GM18498 (cell line): ENCODE data around the gene GNPTG.
A peak's percentile ranks its signal among the peaks of the same experiment; 100 is the strongest.

Experiments used
- ATAC-seq: cut with Tn5 transposase; IDR thresholded peaks from one replicate; pipeline ENCODE4 v1.9.1; 2021; ENCODE audit warnings: mild to moderate bottlenecking, moderate library complexity; ENCODE audit not compliant: unreplicated experiment

The GNPTG gene

DNA sequence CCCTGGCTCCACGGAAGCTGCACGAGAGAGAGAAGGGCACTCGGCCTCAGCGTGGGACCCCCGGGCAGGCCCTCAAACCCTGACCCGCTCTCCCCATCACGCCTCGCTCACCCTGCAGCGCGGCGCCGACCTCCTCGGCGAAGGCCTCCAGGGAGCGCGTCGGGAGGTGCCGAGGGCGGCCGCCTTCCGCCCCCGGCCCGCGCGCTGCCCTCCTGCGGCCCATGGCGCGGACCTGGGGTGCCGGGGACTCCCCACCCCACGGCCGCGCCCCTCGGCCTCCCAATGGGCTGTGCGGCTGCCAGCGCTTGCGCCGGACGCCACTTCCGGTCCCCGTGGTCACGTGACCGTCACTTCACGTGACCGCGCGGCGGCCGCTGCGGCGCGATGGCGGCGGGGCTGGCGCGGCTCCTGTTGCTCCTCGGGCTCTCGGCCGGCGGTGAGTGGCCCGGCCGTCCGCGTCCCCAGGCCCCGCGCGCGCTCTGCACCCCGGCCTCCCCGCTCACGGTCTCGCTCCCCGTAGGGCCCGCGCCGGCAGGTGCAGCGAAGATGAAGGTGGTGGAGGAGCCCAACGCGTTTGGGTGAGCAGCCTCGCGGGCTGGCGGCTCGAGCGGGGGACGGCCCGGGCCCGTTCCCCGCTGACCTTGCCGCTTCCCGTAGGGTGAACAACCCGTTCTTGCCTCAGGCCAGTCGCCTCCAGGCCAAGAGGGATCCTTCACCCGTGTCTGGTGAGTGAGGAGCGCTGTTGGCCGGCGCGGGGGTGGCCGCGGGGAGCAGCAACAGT is at the start of gene GNPTG, which contains the start of gene TSR3:
Gene GNPTG, plus strand, starts transcription at position 350 of the 781 bp plus-strand sequence. Its CDS starts 35 bp downstream, at position 385.
Gene TSR3, minus strand, starts transcription at position 297 of the 781 bp plus-strand sequence. Its CDS starts 74 bp downstream, at position 223.
- ATAC-seq: peak; percentile 82

DNA sequence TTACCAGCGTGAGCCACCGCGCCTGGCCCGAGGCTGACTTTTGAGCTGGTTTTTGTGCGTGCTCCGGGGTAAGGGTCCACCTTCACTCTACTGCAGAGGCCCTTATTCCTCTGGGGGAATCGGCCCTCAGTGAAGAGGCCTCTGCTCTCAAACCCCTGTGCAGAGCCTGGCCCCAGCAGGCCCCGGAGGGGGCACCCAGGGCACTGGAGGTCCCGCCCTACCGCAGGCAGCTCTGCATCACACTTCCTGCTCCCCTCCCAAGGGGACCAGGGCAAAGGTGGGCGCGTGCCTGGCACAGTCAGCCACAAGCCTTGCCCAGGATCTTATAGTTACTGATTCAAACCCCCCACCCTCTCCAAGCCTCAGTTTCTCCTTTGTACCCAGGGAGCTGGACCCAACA is 45.9 kb upstream of the GNPTG start:
- ATAC-seq: no peak

DNA sequence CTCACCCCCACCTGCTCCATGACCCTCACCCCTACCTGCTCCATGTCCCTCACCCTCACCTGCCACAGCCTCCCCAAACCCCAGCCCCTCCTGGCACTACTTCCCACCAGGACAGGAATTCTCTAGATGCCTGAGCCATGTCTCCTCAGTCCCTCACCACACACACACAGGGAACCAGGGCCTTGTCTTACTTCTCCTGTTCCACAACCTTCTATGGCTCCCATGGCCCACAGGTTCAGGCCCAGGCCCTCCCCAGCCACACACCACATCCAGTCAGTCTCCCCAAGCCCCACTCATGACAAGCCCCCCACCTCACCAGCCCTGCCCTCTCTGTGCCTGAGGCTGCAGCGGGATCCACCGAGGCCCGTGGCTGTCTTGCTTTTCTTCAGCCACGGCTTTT is 45.4 kb upstream of the GNPTG start:
- no peak for ATAC-seq

DNA sequence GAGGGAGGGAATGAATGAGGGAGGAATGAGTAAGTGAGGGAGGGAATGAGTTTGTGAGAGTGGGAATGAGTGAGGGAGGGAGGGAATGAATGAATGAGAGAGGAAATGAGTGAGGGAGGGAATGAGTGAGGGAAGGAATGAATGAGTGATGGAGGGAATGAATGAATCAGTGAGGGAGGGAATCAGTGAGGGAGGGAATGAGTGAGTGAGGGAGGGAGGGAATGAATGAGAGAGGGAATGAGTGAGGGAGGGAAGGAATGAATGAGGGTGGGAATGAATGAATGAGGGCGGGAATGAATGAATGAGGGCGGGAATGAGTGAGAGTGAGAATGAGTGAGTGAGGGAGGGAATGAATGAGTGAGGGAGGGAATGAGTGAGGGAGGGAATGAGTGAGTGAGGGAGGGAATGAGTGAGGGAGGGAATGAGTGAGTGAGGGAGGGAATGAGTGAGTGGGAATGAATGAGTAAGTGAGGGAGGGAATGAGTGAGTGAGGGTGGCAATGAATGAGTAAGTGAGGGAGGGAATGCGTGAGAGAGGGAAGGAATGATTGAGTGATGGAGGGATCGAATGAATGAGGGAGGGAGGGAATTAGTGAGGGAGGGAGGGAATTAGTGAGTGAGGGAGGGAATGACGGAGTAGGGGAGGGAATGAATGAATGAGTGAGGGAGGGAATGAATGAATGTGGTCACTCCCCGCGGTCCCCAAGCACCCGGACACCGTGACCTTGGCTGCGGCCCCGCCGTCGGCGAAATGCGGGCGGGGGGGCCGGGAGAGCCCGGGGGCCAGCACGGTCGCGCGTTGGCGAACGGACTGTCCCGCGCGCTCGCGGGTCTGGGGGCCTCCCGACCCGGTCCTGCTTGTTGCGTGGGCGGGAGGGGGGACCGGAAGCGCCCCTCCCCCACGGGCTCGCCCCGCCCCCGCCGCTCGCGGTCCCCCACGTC is 43.4 kb upstream of the GNPTG start:
- ATAC-seq: peak; percentile 20

DNA sequence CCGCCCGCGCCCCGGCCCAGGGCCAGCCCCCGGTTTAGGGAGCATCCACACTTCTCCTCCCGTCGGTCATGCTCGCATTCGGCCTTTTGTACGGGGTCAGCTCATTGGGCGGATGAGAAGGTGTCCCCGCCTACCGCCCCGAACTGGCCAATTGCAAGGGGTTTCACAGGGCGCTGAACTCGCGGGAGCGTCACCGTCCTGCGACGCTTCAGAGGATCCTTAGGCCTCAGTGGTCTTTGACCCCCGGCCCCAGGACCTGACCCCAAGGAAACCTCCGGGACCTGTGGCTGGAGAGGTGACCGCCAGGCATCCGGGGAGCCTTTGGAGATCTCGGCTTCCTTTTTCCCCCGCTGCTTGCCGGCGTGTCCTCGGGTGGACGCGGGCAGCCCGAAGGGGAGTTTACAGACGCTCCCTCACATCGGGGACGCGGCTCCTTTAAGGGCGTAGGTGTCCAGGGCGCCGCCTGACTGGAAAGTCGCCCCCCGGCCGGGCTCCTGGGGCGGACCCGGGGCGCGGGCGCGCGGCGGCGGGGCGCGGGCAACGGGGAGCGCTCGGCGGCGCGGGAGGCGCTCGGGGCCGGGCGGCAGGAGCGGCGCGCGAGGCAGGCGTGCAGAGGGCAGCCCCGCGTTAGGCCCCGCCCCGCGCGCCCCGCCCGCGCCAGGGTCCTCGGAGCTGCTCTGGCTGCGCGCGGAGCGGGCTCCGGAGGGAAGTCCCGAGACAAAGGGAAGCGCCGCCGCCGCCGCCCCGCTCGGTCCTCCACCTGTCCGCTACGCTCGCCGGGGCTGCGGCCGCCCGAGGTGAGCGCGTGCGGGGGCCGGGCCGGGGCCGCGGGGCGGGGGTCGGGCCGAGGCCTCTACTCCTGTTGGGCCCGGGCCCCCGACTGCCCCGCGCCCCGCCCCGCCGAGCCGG is 42.5 kb upstream of the GNPTG start, which contains the start of gene UBE2I:
Gene UBE2I, plus strand, starts transcription at position 660 of the 909 bp plus-strand sequence. CDS start 4,395 bp downstream, outside the sequence.
- peak; percentile 60 for ATAC-seq

DNA sequence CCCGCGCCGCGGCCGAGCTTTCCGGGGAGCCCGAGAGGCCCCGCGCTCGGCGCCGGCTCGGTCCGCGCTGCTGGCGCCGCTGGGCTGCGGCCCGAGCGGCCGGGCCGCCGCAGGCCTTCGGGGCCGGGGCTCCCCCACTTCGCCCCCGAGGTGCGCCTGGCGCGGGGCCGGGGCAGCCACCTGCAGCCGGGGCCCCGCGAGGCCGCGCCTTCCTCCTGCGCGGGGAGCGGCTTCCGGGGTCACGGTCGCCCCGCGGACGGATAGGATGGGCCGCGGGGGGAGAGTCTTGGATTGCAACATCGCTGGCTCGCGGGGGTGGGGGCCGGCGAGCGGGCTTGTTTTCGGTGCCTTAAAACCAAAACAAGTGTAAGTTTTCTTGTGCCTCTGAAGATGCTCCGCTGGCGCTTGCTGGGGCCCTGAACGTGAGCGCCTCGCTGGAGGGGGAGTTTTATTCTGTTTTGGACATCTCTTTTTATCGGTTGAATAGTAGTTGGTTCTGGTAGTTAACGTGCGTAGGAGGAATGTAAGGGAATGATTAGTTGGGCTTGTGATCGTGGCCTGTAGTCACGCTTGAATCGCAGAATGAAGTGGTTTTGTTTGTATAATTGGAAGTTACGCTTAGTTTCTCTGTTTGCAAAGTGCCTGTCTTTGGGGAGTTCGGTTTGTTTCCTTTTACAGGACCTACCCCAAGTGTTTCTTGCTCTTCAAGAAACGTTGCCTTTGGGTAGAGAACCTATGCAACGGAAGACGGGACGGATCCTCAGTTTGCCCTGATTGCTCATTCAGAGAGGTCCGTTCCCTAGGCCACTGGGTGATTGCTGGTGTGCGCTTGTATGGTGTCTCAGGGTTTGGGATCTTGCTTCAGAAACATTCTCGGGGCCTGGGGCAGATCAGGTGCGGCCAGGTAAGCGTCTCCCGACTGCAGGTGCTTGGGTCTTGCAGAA is 41.6 kb upstream of the GNPTG start:
- peak; percentile 15 for ATAC-seq

DNA sequence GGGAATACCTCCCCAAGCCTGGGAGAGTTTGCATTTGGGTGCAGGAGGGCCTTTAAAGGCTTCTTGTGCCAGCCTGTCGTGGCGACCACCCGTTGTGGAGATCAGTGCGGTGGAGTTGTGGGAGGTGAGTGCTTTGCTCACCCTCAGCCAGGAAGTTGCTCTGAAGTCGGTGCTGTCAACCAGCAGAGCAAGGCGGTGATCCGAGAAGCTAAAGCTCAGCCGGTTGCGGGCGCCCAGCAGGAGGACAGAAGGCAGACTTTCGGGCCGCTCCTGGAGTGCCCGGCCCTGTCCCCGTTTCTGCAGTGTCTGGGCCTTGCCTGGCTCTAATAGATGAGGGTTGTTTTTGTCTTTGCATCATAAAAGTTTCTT is 40.9 kb upstream of the GNPTG start:
- no peak for ATAC-seq

DNA sequence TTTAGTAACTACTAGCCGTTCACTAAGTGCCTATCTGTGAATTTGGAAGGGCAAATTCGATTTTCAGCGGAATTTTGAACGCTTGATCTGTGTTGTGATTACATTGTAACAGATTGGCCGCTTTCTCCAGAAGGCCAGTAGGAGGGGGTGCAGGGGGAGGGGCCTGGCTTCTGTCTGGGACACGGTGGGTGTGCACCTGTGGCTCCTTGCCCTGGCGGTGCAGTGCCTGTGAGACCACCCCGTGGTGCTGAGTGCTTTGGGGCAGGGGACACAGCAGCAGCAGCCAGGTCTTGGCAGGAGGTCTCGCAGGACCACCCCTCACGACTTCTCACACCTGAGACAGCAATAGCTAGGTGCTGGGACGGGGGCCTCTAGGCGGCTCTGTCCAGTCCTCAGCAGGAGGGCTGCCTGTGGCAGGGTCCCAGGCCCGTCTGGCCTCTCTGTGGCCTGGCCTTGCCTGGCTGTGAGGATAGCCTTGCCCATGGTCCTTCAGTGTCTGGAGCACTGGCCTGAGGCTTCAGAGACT is 40.5 kb upstream of the GNPTG start:
- no peak for ATAC-seq

DNA sequence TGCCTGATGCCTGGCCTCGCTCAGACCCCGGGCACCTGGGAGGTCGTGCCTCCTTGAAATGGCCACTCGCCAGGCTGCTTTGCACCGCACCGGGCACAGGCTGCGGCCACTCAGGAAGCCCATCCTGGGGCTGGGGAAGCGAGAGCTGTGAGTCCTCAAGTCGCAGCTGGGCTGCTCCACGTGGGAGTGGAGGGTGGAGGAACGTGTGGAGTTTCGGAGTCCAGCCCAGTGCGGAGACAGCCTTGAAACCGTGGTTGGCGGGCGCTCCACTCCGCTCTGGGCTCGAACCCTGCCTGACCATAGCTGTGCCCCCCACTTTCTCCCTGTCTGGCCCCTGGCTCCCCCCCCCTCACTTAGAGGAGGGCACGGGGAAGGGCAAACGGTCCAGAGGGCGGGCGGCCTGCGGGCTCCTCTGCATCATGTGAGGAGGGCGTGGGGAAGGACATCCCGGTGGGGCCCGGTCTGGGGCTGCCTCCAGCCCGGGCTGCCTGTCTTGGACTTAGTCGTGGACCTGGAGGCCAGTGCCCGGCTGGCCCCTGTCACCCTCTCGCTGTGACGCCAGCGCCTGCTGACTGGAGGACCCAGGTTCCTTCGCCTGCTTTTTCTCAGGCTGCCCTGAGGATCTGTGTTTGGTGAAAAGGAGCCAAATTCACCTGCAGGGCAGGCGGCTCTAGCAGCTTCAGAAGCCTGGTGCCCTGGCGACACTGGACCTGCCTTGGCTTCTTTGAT is 39.8 kb upstream of the GNPTG start:
- ATAC-seq: no peak

DNA sequence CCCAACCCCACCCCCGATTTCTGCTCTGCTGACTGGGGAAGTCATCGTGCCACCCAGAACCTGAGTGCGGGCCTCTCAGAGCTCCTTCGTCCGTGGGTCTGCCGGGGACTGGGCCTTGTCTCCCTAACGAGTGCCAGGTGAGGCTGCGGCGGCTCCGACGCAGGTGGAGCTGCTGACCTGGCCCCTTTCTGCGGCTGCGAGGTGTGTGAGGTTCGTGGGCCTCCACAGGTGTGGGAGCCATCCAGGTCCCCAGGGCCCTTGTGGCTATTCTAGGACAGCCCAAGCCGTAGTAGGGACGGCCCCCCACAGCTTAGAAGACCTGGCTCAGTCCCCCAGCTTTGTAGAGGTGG is 39.3 kb upstream of the GNPTG start:
- ATAC-seq: no peak

DNA sequence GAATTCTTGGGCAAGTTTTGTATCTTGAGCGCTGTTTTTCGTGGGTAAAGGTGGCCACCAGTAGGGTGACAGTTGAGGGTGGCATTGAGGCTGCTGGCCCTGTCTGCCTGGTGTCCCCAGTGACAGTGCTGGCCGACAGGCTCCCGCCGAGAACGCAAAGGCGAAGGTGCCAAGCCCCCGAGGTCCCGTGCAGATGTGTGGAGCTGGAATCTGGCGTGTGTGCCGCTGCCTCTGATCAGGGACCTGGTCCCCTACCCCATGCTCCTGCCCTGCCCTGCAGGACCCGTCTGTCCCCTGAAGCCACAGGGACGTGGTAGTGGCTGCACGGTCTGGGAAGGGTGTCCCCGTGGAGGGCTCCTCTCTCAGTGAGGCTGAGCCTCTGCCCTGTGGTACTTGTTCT is 38.8 kb upstream of the GNPTG start:
- no peak for ATAC-seq

DNA sequence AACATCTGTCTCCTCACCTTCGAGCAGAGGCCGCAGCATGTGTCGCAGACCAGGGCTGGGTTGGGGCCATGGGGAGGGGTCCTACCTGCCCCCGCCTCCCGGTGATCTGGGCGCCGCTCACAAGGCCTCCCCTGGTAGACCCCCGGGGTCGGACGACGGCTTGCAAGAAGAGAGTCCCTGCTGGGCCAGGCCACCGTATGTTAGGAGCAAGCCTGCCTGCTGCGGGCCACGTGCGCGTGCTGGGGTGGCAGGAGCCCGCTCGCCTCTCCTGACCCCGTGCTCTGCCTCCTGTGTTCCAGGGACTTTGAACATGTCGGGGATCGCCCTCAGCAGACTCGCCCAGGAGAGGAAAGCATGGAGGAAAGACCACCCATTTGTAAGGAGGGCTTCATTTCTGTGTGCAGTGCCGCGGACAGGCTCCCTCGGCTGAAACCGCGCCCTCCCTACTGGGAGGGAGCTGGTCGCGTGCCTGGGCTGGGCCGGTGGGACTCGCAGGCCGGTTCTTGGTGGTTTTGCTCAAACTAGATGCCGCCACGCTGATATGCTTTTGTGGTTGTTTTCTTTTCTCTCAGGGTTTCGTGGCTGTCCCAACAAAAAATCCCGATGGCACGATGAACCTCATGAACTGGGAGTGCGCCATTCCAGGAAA is 37.9 kb upstream of the GNPTG start:
- ATAC-seq: no peak

DNA sequence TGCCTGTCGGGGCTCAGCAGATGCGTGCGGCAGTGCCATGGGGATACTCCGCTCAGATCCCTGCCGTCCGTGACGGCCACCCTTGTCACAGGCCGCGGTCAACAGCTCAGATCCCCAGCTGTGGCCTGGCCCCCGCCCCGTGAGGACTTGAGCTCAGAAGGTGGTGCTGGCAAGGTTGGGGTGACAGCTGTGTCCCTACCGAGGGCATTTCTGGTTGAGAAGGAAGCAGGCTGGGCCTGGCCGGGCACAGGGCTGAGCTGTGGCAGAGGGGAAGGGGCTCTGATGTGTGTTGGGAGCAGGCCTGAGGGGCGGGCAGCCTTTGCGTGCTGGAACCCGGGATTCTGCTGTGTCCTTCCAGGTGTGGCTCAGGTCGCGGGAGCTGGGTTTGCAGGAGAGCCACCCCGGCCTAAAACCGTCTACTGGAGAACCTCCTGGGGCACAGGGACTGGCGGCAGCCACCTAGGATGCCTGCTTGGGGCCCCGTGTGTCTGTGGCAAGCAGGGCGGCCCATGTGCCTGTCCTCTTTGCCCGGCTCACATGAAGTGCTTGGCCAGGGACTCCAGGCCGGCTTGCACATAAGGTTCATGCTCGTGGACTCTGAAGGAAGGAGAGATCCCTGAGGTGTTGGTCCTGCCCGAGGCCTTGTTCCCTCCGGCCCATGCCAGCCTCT is 37.2 kb upstream of the GNPTG start:
- ATAC-seq: no peak

DNA sequence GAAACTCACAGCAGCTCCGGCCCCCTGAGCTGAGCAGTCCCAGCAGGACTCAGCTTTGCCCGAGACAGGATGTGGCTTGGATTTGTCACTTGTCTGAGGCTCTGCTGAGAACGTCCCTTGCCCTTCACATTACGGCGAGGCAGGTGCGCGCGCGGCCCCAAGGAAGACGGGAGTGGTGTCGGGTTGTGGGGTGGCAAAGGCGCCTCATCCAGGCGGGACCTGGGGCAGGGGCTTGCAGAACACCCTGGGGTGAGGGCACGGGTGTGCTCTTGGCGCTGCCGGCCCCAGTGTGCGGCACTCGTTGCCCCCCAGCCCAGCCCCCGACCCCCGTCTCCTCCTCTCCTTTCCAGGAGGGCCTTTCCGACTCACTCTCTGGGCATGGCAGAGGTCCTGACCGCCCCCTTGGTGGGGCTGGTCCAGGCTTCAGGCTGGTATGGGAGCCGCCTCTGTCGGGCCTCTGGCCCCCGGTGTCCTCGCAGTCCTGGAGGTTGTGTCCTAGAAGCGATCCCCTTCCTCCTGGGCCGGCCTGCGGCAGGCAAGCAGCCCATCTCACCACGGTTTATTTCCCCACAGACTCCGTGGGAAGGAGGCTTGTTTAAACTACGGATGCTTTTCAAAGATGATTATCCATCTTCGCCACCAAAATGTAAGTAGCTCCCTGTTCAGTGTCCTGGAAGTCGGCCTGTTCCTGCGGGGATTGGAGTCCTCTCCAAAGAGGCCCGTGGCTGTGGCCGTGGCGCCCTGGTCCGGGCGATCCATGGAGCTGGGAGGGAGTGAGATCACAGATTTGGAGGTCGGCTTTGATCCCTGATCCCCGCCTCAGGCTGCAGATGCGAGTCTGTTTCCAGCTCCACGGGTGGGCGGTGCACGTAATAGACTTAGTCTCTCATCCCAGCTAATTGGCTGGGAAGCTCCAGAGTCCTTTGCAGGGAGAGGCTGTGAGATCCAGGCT is 36.4 kb upstream of the GNPTG start:
- no peak for ATAC-seq

DNA sequence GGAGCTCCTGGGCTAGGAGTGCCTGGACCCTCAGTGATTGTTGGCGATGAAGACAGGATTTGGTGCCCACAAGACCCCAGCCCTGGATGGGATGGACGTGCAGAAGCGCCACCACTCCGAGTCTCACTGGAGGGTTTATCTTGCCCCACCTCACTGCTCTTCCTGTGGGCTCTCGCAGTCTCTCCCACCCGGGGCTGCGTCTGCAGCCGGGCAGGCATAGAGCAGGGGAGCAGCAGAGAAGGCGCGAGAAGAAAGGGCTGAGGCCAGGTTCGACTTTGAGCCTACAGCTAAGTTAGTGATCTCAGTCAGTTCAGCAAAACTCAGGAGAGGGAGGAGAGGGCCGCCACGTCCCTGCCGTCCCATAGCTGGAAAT is 35.7 kb upstream of the GNPTG start:
- no peak for ATAC-seq

DNA sequence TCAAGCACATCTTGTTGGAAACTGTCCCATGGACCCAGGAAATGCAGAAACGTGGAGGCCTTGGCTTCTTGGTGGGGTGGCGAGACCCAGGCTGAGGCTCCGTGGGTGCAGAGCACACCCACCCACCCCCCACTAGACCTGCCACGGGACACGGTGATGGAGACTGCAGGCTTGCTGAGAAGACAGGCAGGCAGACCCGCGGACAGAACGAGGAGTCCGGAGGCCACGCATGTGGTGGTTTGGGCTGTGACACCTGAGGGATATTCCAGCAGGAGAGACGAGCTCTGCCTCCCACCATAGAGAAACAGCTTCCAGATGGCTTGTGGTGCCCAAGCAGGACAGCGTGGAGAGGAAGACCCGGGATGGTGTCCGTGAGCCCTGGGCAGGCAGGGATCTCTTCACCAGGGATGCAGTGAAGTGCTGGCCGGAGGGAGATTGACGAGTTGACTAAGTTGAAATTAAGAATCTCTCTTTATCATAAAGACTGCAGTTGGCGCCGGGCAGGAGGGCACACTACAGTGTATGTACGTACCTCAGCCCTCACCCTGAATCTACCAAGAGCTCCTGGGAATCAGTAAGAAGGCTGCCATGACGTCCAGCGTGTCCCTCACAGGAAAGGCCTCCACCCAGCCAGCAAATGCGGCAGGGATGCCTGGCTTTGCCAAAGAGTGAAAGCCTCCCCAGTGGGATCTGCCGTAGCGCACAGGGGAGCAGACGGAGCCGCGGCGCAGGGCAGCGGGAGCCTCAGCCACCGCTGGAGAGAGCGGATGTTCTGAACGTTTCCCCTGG is 34.1 kb upstream of the GNPTG start:
- no peak for ATAC-seq
